ENCODE results near the gene PALM2AKAP2.

DNA sequence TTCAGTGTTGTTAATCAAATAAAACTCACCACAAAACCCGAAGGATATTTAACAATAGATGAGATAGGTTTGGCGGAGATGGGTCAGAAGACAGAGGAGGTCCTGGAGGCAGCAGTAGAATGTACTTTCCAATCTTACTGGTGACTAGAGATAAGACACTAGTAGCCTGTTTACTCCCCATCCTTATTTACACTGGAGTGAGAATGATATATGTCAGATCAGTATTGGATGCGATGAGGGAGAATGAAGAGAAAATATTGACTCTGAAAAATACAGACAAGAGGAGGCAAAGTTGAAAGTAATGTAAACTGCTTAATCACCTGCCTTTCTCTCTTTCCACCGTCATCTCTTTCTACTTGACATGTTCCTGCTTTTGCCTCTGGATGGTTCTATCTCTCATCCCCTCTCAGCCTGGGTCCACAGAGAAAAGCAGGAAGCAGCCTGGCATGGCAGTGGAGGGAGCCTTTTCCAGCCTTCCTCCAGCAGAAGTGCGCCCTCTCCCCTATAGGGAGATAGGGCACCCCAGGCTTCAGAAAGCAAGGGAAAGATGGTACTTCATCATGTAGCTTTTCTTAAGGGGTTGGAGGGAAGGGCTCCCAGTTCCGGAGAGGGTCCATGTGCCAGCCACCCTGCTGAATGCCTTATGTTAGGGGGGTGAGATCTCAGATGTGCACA is 11.1 kb downstream of the PALM2AKAP2 start:
- TF ChIP-seq, protein P1, sequence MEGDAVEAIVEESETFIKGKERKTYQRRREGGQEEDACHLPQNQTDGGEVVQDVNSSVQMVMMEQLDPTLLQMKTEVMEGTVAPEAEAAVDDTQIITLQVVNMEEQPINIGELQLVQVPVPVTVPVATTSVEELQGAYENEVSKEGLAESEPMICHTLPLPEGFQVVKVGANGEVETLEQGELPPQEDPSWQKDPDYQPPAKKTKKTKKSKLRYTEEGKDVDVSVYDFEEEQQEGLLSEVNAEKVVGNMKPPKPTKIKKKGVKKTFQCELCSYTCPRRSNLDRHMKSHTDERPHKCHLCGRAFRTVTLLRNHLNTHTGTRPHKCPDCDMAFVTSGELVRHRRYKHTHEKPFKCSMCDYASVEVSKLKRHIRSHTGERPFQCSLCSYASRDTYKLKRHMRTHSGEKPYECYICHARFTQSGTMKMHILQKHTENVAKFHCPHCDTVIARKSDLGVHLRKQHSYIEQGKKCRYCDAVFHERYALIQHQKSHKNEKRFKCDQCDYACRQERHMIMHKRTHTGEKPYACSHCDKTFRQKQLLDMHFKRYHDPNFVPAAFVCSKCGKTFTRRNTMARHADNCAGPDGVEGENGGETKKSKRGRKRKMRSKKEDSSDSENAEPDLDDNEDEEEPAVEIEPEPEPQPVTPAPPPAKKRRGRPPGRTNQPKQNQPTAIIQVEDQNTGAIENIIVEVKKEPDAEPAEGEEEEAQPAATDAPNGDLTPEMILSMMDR (IDR thresholded peaks at IDR 0.05; ENCODE audit: borderline replicate concordance, extremely low read depth, low read length, poor library complexity, severe bottlenecking) = no peak
- no peak for TF ChIP-seq EZH2 (IDR thresholded peaks at IDR 0.05; ENCODE audit: borderline replicate concordance, low read depth, low read length, severe bottlenecking)
